HG03103 (cell line): Measurements from ENCODE around the gene ADAMTSL2.

Source experiments
- ATAC-seq: cut with Tn5 transposase; IDR thresholded peaks from one replicate; pipeline ENCODE4 v1.9.1; 2021; ENCODE audit warnings: low read depth; ENCODE audit not compliant: unreplicated experiment

ADAMTSL2 gene

DNA sequence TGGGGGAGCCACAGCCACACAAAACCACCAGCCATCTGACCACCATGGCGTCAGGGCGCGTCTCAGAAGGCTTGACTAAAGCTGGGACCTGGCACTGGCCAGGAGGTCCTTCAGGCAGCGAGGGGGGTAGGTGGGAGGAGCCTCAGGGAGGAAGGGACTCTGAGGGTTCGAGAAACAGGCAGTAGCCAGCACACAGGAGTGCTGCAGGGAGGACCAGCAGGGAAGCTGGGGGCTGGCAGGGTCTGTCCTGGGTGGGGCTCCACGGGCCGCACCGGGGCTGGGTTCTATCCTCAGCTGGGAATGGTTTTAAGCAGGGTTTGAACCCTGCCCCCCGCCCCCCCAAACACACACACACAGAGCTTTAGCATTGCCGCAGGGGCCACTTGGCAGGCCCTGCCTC, 67.2 kb downstream of the ADAMTSL2 start:
- no peak for ATAC-seq

DNA sequence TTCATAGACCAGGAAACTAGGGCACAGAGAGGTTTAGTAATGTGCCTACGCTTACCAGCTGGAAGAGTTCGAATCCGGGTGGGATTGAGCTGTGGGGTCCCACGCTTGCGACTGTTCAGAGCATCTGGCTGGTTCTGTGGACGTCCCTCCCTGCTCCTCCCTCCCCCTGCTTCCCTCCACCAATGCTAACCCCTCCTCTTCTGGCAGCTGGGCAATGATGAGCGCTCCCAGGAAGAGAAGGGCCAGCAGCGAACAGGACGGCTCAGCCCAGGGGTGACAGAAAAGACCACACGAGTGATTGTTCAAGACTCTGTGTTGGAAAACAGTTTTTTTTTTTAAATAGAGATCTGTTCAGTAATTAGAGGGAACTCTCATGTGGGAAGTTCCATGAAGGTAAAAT, 67.8 kb downstream of the ADAMTSL2 start:
- no peak for ATAC-seq

DNA sequence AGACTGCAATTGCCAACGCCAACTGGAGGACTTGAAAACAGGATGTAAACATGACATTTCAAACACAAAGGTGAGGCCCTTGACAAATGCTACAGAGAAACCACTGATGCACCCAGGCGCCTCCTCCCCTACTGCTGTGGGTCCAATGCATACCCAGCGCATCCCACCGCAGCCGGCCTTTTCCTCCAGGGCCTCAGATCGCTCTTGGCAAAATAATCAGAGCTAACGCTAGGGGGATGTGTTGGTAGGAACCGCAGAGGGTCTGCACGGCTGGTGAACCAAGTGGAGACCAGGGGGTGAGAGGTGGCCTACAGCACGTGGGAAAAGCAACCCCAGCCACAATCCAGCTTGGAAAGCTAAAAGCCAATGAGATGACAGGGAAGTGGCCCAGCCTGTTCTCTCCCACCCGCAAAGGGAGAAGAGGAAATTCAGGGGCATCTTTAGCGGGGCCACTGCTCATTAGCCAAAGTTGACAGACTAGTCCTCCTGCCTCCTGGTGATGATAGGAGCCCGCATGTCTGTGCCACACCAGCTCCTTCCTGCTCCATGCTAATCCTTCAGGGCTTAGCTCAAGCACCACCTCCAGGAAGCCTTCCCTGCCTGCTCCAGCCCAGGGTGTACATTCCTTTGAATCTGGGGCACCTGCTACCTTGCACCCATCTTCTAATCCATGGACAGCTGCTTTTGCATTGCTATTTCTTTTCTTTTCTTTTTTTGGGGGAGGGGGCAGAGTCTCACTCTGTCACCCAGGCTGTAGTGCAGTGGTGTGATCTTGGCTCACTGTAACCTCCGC, 68.8 kb downstream of the ADAMTSL2 start:
- ATAC-seq: no peak

DNA sequence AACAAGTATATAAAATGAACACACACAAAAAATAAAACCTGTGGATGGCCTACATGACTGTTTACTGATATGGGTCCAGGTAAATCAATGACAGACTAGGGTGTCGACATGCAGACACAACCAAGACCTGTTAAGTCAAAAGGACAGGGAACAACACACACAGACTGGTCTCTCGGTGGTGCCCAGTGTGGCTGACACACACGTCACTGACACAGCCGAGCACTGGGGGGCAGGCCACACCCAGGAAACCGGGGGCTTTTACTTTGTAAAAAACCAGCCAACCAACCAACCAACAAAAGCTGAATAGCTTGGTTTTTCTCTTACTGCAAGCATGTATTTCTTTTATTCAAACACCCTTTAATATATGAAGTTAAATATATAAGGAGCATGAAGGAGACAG, 69.7 kb downstream of the ADAMTSL2 start:
- ATAC-seq: no peak

DNA sequence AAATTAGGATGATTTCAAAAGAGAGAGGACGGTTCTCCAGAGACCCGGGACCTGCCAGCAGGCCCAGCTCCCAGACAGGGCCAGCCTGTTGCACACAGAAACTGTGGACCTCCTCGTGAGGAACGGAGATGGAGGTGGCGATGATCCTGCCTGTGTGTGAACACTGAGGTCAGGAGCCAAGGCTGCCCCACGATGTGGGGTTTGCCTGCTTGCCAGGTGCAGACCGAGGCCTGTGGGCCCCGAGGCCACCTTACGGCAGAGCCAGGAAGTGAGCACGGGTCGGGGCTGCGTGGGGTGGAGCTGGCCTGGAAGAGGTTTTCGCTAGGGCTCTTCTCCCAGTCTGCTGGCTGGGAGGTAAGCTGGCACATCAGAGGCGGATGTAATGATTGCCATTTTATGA, 70.4 kb downstream of the ADAMTSL2 start:
- no peak for ATAC-seq

DNA sequence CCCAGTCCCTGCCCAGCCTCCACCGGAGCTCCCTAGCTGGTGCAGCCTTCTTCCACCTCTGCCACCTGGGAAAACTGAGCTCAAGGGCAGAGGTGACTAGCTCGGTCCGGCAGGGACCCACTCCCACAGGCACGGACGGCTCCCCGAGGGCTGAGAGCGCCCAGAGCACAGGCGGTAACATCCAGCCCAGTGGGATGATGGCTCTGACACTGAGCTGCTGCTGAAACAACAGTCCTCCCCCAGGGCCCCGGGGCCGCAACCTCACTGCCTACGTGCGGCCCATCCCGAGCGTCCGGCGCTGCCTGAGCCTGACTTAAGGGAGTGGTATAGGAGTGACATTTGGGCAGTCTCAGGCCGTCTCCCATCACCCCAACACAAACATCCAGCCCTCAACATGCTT, 70.9 kb downstream of the ADAMTSL2 start:
- no peak for ATAC-seq

DNA sequence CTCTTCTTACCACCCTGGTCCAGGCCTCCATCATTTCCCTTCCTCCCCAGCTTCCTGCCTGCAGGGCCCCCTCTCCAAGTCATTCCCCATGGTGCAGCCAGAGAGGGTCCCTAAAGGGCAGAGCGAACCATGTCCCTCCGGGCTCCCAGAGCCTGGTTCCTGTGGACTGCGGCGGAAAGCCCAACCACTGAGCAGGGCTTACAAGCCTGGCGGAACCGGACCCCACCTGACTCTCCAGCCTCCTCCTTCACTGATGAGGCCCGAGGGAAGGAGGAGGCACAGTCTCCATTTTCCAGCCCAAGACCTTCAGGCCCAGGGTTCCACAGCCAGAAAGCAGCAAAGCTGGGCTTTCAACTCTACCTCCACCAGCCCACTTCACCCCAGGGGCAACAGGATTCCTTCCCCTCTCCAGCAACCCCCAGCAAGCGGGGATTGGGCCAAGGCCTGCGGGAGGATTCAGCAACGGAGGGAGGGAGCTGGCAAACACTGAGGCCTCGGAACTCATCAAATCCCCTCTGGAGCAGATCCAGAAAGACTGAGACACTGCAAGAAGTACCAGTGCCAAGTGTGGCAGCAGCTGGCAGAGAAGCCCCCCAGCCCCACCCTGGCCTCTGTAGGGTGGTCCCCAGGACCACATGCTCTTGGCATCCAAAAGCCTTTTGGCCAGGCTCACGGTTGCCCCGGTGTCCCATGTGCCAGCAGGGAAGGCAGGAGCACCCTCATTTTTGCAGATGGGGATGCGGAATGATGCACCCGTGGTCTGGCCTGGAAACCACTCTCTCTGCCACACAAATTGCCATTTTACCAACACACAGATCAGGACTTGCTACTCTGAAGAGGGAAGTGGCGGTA, 71.6 kb downstream of the ADAMTSL2 start:
- ATAC-seq: no peak

DNA sequence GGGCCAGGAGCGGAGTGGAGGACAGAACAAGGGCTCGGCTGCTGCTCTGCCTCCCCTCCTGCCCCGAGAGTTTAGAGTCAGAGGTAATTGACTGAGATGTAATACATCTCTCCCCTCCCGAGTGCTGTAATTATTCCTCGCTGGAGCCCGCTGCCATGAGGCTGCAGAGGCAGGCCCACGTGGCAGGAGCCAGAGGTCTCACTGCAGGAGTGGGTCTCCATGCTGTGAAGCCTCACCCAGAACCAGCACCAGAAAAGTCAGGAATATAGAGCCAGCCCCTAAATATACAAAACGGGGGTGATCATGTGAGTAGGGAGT, 72.2 kb downstream of the ADAMTSL2 start:
- ATAC-seq: no peak

DNA sequence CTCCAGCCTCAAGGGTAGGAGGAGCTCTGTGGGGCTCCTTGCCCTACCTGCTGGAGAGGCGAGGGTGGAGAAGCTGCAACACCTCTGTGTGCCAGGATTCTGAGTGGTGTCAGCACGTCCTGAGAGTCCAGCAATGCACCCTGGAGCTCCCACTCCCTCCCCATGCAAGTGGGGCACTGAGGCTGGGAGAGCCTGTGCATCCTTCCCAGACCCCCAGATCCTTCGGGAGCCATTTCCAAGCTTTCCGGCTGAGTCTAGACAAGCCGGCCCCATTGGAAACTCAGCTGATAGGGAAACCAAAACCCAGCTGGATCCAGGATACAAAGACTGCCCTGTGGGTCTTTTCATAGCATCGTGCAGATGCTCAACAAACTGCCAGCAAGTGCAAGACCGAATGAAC, 72.9 kb downstream of the ADAMTSL2 start:
- ATAC-seq: no peak

DNA sequence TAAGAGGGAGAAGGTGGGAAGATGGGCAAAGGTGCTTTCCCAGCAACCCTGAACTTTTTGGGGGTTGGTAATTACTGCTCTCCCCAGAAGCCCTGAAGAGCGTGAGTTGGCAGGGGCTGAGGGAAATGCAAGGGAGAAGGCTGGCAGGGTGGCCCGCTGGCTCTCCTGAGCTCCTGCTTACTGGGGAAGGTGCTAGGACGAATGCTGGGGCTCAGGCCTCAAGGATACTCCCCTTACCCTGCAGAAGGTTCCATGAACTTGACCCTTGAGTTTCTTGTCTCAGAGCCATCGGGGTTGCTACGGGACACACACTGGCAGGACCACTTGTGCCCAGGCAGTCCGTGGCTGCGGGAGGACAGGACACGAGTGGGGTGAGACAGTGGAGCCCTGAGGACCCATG, 73.5 kb downstream of the ADAMTSL2 start:
- no peak for ATAC-seq

DNA sequence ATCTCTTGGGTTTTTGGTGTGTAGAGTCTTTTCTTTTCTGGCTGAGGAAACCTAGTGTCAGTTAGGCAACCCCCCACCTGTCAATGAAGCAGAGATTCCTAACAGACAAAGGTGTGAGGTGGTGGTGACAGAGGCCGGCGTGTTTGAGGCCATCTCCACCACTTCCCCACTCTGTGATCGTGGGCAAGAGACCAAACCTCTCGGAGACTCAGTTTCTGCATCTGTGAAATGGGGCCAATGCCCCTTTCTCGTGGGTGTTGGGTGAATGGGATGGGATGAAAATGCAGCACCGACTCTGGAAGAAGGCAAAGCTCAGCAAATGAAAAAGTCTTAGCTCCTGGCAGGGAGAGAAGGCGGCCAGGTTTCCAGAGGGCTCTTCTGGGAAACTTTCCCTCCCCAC, 73.9 kb downstream of the ADAMTSL2 start:
- no peak for ATAC-seq

DNA sequence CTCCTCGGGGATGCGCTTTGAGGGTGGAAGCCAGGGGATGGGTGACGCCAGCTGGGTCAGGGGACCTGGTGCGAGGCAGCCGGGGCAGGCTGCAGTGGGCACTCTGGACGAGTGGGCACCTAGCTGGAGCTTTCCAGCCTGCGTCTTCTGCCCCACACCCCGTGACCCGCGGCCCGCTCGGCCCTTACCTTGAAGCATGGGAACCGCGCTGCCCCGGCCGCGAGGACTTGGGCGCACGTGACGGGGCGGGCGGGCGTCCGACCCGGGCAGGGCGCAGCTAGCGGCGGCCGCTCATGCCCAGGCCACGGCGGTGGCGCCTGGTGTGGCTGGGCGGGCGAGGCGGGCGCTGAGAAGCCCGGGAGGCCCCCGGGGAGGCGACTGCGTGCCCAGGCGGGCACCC, 74.4 kb downstream of the ADAMTSL2 start:
- no peak for ATAC-seq

DNA sequence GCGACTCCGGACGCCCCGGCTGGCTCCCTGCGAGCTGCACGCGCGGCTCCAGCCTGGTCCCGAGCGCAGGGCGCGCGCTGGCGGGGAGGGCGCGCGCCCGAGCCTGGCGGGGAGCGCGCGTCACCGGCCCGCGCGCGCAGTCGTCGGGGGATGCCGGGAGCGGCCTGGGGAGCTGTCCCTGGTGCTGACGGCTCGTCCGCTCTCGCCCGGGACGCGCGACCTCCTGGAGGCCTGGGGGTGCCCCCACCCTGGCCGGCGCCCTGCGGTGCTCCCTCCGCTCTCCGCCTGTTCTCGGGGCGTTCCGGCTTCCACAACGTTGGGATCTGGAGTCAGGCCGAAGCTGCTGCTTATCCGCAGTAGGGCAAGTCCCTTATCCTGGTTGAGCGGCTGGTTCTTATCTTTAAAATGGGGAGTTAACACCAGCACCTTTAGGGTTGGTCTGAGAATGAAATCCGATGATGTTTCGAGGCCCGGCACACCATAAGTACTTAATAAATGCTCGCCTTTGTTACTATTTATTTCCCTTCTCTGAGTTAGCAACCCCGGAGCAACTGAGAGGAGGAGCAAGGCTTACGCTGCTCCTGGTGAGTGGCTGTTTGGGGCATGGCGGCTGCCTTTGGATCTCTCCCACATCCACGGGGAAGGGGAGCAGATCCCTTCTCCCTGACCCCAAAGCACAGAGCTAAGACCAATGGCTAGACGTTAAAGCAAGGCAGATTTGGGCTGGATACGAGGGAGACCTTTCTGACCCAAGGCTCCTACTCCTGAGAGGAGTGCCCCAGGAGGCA, 75.0 kb downstream of the ADAMTSL2 start, which contains the start of gene FAM163B:
FAM163B (minus strand) TSS at position 79 of the 788 bp plus-strand sequence. CDS start 29,166 bp downstream, outside the sequence.
- ATAC-seq: no peak

DNA sequence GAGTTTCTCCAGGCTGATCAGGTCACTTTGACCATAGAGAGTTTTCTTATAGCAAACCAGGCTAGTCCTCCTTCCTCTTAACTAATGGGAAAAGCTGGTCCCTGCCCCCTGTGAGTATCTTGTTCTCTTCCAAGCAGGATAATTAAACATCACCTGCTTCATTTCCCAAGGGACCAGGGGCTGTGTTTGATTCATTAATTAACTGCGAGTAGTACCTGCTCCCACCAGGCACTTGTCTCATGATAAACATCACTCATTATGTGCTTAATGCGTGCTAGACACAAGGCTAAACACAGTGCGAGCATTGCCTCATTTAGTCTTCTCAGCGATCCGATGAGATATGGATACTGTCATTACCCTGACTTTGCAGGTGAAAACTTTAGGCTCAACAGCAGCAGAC, 76.3 kb downstream of the ADAMTSL2 start:
- ATAC-seq: no peak

DNA sequence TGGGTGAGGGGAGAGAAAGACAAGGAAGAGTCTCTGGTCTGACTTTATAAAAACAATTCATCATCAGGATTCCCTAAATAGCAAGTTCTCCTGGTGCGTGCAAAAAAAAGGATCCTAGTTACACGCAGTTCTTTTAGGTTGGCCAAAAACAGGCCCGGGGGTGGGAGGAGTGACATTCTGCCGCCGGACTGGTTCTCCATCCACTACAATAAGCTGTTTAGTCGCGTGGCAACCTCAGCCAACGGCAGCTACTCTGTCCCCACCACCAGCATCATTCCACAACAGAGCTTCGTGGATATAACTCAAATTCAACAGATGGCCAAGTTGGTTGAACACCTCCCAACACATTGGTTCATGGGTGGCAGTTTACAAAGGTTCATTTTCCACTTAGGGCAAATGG, 77.5 kb downstream of the ADAMTSL2 start:
- ATAC-seq: no peak

DNA sequence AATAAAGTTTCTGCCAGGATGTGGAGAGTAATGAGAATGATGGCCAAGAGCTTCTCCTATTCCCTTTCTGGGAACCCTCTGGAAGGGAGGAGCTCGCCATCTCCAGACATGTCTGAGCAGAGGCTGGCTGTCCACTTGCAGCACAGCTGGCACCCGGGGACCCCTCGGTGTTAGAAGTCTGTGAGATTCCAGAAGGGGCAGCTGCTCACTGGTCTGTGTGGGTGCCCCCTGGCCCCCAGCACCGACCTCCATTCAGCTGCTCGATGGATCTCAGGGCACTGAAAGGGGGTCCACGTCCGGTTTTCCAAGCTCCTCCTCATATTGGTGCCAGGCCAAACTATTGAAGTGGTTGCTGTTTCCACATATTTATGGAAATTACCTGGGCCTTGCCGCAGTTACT, 78.3 kb downstream of the ADAMTSL2 start:
- ATAC-seq: no peak

DNA sequence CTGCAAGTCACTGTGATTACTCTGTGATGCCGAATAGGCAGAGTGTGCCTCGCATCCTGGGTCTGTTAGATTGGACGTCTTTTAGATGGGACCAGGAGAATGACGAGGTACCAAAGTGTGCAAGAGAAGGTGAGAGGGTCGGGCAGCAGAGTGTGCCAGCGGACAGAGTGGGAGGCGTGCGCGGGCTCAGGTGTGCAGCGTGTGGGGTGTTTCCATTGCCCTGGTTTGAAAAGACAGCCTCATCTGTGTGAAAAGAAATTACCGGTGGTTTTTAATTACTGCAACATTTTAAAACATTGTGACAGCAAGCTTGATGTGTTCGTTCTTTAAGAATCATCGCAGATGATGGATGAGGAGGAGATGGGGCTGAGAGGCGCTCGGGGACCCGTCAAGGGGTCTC, 78.9 kb downstream of the ADAMTSL2 start:
- ATAC-seq: no peak

DNA sequence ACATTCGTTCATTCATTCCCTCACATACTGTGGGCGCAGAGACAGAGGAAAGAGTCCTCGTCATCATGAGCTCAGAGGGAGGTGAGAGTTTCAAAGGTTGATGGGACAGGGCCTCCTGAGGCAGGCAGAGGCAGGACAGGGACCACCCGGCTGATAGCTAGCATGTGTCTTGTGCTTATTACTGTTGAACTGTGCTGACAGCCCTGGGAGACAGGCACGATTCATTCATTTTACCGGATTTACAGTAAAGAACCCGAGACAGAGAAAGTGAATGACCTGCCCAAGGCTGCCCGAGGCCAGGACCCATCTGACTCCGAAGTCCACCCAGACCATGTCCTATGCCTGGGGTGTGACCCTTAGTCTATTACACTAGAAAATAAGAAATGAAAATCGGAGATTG, 79.6 kb downstream of the ADAMTSL2 start:
- ATAC-seq: no peak

DNA sequence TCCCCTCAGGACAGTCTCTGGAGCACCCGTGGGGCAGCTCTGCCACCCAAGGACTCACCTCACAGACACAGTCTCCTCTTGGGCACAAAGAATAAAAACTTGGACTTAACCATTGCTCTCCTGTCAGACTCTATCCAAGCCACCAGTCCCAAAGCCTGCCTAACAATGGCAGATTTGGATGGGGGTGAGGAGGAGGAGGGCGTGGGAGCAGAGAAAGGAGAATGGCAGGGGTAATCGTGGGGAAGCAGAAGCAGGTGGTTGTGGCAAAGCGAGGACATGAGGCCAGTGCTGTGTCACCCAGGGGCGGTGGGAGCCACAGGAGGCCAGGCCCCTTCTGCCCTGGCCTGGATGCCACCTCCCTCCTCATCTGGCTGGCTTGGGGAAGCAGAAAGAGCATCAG, 80.2 kb downstream of the ADAMTSL2 start:
- no peak for ATAC-seq

DNA sequence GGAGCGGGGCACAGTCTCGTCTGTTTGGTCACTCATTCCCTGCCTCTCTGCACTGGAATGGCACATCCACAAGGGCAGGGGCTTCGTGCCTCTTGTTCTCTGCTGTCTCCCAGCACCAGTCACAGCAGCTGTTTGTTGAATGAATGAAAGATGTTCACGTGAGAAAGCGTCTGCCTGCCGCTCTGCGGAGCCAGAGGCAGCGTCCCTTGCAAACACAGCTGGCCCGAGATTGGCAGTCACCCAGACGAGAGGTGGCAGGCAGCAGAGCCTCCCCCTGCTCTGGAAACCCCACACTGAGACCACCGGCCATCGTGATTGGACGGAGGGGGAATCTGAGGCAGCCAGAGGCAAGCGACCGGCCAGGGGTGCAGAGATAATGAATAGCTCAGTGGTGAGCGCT, 80.7 kb downstream of the ADAMTSL2 start:
- ATAC-seq: no peak

DNA sequence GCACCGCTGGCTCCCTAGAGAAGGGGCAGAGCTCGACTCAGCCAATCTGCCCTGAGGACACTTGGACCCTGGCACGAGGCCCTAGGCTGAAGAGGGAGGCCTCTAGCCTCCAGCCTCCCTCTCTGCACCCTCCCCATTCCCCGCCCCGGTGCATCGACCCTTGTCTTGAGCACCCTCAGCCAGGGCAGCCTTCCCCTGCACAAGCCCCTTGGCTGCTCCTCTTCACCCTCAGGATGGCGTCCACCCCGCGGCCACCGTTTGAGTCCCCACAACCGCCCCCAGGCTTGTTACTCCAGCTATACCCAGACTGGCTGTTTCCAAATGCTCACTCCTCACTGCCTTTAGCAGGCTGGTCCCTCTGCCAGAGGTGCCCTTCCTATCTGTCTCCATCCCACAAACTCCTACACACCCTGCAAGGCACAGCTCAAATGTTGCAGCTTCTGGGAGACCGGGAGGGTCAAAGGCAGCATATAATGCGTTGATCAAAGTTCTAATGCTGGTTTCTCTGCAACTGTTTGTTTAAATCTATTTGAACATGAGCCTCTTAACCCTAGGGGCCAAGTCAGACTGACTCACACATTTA, 81.2 kb downstream of the ADAMTSL2 start:
- no peak for ATAC-seq
